HG02870 (cell line): Measurements from ENCODE around the gene SF3B5.
"Not testable (repeated sequence)": the region's sequence is repeated elsewhere in the genome, so short reads cannot be mapped to it uniquely, and the experiment has no call there.

ENCODE experiments used
- ATAC-seq: cut with Tn5 transposase; IDR thresholded peaks from one replicate; pipeline ENCODE4 v1.9.1; 2021; ENCODE audit warnings: mild to moderate bottlenecking, moderate library complexity; ENCODE audit not compliant: unreplicated experiment

The SF3B5 gene

DNA sequence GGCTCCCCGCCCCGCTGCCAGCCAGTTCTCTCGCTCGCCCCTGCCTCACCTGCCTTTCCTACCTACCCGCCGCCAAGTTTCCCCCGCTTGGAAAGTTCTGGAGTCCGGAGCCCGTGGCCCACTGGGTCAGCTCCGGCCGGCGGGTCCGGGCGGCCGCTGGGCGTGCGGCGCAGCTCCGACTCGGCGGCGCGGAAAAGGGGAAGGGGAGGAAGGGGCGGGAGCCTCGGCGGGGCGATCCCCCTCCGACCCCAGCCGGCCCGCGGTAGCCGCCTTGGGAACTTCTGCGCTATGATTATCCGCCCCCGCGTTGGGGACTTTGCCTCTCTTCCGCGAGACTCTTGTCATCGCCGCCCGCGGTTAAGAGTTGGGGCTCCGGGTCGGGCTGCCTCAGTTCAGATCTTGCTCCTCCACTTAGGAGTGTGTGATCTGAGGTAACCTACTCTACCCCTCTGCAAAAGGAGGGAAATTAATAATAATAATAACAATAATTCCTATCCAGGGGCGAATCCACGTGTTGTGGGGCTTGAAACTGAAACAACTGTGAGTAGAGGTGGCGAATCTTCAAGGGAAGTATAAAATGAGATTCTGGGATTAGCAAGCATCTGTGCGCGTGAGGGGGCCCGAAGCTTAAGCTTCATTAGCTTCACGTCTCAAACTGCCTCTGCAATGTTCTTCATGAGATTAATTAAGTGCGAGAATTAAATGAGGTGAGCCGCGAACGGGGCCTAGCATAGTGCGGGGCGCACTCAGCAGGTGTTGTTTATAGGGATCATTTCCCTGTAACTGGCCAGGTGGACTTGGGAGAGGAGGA lies 30.8 kb downstream of the SF3B5 start:
- ATAC-seq = peak; percentile 21

GRCh38 chr6:144063744-144064401 lies 31.5 kb downstream of the SF3B5 start:
- peak; percentile 78 for ATAC-seq

GRCh38 chr6:144063246-144063743 lies 32.1 kb downstream of the SF3B5 start:
- no peak for ATAC-seq

DNA sequence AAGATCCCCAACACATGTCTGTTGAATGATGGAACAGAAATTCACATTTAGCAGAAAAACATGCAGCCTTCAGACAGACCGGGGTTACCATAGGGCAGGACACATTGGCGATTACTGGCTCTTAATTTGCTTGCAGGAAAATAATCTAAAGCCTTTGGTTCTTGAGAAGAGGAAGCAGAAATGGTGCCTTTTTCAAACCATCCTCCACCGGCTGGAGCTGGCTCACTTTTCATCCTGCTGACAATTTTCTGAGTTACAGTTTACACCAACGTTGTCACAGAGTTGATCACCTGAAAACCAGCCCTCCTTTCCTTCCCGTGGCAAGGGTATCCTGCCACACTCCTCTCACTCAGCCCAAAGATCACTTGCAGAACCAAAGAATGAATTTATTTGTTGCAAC lies 32.6 kb downstream of the SF3B5 start:
- no peak for ATAC-seq

DNA sequence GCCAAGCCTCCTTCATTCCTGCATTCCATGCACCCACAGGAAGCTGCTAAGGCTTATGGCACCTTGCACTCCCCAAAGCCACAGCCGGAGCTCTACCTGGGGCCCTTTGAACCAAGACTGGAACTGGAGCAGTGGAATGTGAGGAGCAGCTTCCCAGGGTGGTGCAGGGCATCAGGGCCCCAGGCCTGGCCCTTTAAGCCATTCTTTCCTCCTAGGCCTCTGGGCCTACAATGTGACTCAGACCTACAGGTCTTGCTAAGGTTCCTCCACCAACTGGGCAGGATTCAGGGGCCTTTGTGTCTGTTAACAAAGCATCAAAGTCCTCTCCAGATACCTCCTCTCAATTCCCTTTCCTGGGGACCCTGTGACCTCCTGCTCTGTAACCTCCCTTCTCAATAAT lies 36.2 kb downstream of the SF3B5 start:
- no peak for ATAC-seq

DNA sequence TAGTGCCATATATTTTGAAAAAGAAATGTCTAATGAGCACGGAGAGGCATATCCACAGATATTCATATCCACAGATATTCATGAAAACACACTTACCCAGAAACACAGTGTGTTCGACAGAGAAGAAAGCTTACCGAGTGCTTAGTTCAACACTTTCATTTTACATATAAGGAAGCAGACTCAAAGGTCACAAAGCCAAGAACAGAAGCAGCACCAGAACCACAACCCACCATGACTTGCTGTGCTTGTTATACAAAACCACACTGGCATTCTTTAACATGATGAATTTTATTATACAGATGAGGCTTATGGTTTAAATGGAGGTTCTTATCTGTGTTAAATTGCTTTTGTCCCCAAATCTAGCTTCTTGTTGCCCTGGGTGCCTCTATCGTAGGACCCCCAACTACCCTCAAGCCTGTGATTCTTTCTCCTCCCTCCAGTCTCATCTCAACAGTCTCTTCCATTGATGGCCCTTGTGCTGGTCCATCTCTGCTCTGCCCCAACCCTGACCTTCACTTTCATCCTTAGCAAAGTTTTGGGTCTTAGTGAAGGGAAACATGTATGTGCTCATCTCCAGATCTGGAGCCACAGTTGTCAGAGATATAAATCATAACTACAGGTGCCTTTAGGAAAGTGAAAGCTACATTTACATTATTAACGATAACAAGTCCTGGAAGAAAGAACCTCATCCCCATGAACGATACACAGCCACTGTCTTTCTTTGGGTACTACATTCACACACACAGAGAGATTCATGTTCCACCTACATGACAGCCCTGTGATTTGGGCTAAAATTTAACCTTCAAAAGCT lies 40.0 kb downstream of the SF3B5 start:
- ATAC-seq = peak; percentile 93

DNA sequence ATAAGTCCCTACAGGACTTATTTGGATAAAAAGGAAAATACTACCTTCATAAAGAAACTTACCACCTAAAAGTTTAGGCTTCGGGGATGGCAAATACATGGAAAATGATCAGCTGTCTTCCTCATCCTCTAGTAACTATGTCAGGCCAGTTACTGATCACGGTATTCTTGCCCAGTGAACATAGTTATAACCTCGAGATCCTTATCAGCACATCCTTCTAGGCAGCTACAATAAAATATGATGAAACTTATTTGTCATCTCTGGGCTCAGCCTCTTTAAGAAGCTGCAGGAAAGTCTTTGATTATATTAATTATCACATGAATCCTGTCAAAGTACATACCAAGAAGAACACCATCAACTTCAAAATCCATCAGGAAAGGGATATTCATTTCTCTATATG lies 41.8 kb downstream of the SF3B5 start:
- no peak for ATAC-seq

- ATAC-seq = no peak
These were observed 42.9 kb downstream of the SF3B5 start for GRCh38 chr6:144052488-144052887.

DNA sequence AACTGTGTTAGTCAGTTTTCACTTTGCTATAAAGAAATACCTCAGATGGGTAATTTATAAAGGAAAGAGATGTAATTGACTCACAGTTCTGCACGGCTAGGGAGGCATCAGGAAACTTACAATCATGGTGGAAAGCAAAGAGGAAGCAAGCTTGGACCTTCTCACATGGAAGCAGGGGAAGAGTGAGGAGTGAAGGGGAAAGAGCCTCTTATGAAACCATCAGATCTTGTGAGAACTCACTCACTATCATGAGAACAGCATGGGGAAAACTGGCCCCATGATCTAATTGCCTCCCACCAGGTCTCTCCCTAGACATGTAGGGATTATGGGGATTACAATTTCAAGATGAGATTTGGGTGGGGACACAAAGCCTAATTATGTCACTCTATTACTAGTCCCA lies 46.0 kb downstream of the SF3B5 start:
- no peak for ATAC-seq

- no peak for ATAC-seq
These were observed 47.7 kb downstream of the SF3B5 start for GRCh38 chr6:144047688-144048087.

- not testable (repeated sequence) for ATAC-seq
These were observed 48.7 kb downstream of the SF3B5 start for GRCh38 chr6:144046672-144047071.

DNA sequence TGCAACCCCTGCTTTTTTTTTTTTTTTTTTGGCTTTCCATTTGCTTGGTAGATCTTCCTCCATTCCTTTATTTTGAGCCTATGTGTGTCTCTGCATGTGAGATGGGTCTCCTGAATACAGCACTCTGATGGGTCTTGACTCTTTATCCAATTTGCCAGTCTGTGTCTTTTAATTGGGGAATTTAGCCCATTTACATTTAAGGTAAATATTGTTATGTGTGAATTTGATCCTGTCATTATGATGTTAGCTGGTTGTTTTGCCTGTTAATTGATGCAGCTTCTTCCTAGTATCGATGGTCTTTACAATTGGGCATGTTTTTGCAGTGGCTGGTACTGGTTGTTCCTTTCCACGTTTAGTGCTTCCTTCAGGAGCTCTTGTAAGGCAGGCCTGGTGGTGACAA lies 50.4 kb downstream of the SF3B5 start:
- ATAC-seq = not testable (repeated sequence)
